GM23338 (cell line): ENCODE measurements around the gene SLC9A9. TPM values are rescaled to one million over a fixed set of nuclear protein-coding genes. Genes with fewer than 3 reads are reported as not detected.

Source experiments
- ATAC-seq: fragments of 200-7000 bp; cut with Tn5 transposase; 3 replicates; pipeline ENCODE4 v1.9.1; 2020
- DNase-seq: peaks from one replicate; pipeline ENCODE4 v3.0.0-alpha.2; 2015; ENCODE audit warnings: low spot score
- H2AFZ ChIP-seq: fragments of 200-600 bp; sonication (generic); 2 replicates; pipeline ENCODE4 v1.8.0; 2016; ENCODE audit warnings: antibody characterized with exemption, mild to moderate bottlenecking, moderate library complexity
- H3F3A ChIP-seq: fragments of 200-600 bp; sonication (generic); replicated peaks from 2 replicates; pipeline ENCODE4 v1.8.0; 2017; ENCODE audit warnings: antibody characterized with exemption, mixed run types, low read depth
- H3K27ac ChIP-seq: fragments of 200-600 bp; sonication (generic); 2 replicates; pipeline ENCODE4 v1.6.1; 2016; ENCODE audit warnings: low read depth
- H3K27me3 ChIP-seq: fragments of 200-600 bp; sonication (generic); 2 replicates; pipeline ENCODE4 v1.8.0; 2016; ENCODE audit warnings: mild to moderate bottlenecking, mixed run types, moderate library complexity; ENCODE audit not compliant: insufficient read depth
- H3K36me3 ChIP-seq: fragments of 200-600 bp; sonication (generic); 2 replicates; pipeline ENCODE4 v1.8.0; 2016; ENCODE audit warnings: mild to moderate bottlenecking; ENCODE audit not compliant: insufficient read depth
- H3K4me1 ChIP-seq: fragments of 200-600 bp; sonication (generic); 2 replicates; pipeline ENCODE4 v1.8.0; 2016; ENCODE audit warnings: mild to moderate bottlenecking, moderate library complexity; ENCODE audit not compliant: insufficient read depth
- H3K4me2 ChIP-seq: fragments of 200-600 bp; sonication (generic); 2 replicates; pipeline ENCODE4 v1.7.1; 2017; ENCODE audit warnings: mixed run types
- H3K4me3 ChIP-seq: fragments of 200-600 bp; sonication (generic); 2 replicates; pipeline ENCODE4 v1.6.1; 2016; ENCODE audit warnings: mixed run types
- H3K79me2 ChIP-seq: fragments of 200-600 bp; sonication (generic); replicated peaks from 2 replicates; pipeline ENCODE4 v1.8.0; 2017; ENCODE audit warnings: mild to moderate bottlenecking; ENCODE audit not compliant: insufficient read depth
- H3K9me2 ChIP-seq: fragments of 200-600 bp; sonication (generic); 2 replicates; pipeline ENCODE4 v1.8.0; 2017; ENCODE audit not compliant: insufficient read depth
- H4K20me1 ChIP-seq: fragments of 200-600 bp; sonication (generic); replicated peaks from 2 replicates; pipeline ENCODE4 v1.8.0; 2017; ENCODE audit warnings: mild to moderate bottlenecking; ENCODE audit not compliant: insufficient read depth
- H3K27ac Mint-ChIP-seq: 2 replicates; pipeline ENCODE4 v1.8.0; 2020; ENCODE audit warnings: inconsistent platforms, mild to moderate bottlenecking, moderate library complexity, mixed read lengths
- H3K27me3 Mint-ChIP-seq: 3 replicates; pipeline ENCODE4 v1.8.0; 2022; ENCODE audit warnings: low read depth, mild to moderate bottlenecking, moderate library complexity, mixed read lengths, inconsistent platforms; ENCODE audit not compliant: insufficient read depth, poor library complexity
- H3K36me3 Mint-ChIP-seq: 3 replicates; pipeline ENCODE4 v1.8.0; 2021; ENCODE audit warnings: low read depth, mild to moderate bottlenecking, inconsistent platforms, moderate library complexity, mixed read lengths
- H3K4me1 Mint-ChIP-seq: 3 replicates; pipeline ENCODE4 v1.8.0; 2020; ENCODE audit warnings: mild to moderate bottlenecking, inconsistent platforms, mixed read lengths
- H3K4me3 Mint-ChIP-seq: 3 replicates; pipeline ENCODE4 v1.8.0; 2021; ENCODE audit warnings: moderate library complexity, mild to moderate bottlenecking, inconsistent platforms, mixed read lengths
- H3K9me3 Mint-ChIP-seq: 3 replicates; pipeline ENCODE4 v1.8.0; 2020; ENCODE audit warnings: moderate library complexity, mild to moderate bottlenecking, inconsistent platforms, mixed read lengths
- CREB1 ChIP-seq: fragments of 250-450 bp; sonication (Bioruptor Pico); IDR thresholded peaks from 2 replicates; pipeline ENCODE4 v1.5.0; 2020; ENCODE audit warnings: low read depth, mild to moderate bottlenecking, moderate library complexity
- CTCF ChIP-seq, 2 experiments: fragments of 200-600 bp in 1 of 2; sonication (generic) in 1 of 2; conservative IDR thresholded peaks; 2 replicates each; pipeline versions ENCODE4 v1.5.1 to v1.6.1; 2016 to 2017; ENCODE audit warnings: antibody characterized with exemption in 2 of 2, low read depth in 2 of 2, mild to moderate bottlenecking in 2 of 2, moderate library complexity in 1 of 2
- ETS1 ChIP-seq: IDR thresholded peaks from 2 replicates; pipeline ENCODE4 v1.6.1; 2016; ENCODE audit warnings: antibody characterized with exemption
- EZH2 ChIP-seq: fragments of 200-600 bp; sonication (generic); IDR thresholded peaks from one replicate; pipeline ENCODE4 v1.8.0; 2017; ENCODE audit warnings: antibody characterized with exemption, mild to moderate bottlenecking, low read depth; ENCODE audit not compliant: unreplicated experiment
- EZH2phosphoT487 ChIP-seq: fragments of 200-600 bp; sonication (generic); IDR thresholded peaks from one replicate; pipeline ENCODE4 v1.8.1; 2018; ENCODE audit warnings: antibody characterized with exemption; ENCODE audit not compliant: unreplicated experiment
- NANOG ChIP-seq: IDR thresholded peaks from 2 replicates; pipeline ENCODE4 v1.6.1; 2016; ENCODE audit warnings: antibody characterized with exemption, borderline replicate concordance
- POLR2AphosphoS5 ChIP-seq: IDR thresholded peaks from 2 replicates; pipeline ENCODE4 v1.6.1; 2016; ENCODE audit warnings: antibody characterized with exemption, low read depth
- ZNF331 ChIP-seq: fragments of 250-450 bp; sonication (Bioruptor Pico); IDR thresholded peaks from 2 replicates; pipeline ENCODE4 v1.5.0; 2020; ENCODE audit warnings: low read depth, mild to moderate bottlenecking, moderate library complexity
- ZNF462 ChIP-seq: fragments of 250-450 bp; sonication (Bioruptor Pico); IDR thresholded peaks from 2 replicates; pipeline ENCODE4 v1.5.0; 2020; ENCODE audit warnings: mild to moderate bottlenecking, moderate library complexity
- polyA plus RNA-seq: library from polyadenylated mRNA; unstranded; fragments of >200 nt; fragmentation: Nextera tagmentation; extraction: Ambion mirVana; gene quantifications from 2 replicates; pipeline ENCODE4 v1.2.1, GENCODE V29; 2016
- total RNA-seq: library from RNA; depleted of rRNA; stranded (reverse); fragments of >200 nt; shearing (Covaris generic); gene quantifications from 2 replicates; pipeline ENCODE4 v1.2.3, GENCODE V29; 2014

The SLC9A9 gene
- total and polyA plus RNA-seq, 2 experiments from 2014 or later: 1.3 to 1.6 TPM

- no peak for TF ChIP-seq ZNF462 (CRISPR knock-in tag)
Measured at GRCh38 chr3:143643905-143644304, 204.4 kb downstream of the SLC9A9 start (continued).

- ATAC-seq (no peak), DNase-seq (no peak)
- H3K27ac ChIP-seq: no peak overlapping the region
- no peaks in the 10 kb centered on the region for H3F3A ChIP-seq
- H4K20me1 ChIP-seq: no peaks in the 10 kb centered on the region
- H2AFZ ChIP-seq: no peak overlapping the region
- H3K36me3 Mint-ChIP-seq: no peaks in the 10 kb centered on the region
- no peak overlapping the region for H3K4me3 ChIP-seq
- H3K27me3 Mint-ChIP-seq: no peaks in the 10 kb centered on the region
- peaks cover 3% of the 10 kb centered on the region; the same call in 2 of the 3 replicates for H3K4me1 Mint-ChIP-seq
- H3K27me3 ChIP-seq: no peaks in the 10 kb centered on the region
- no peaks in the 10 kb centered on the region for H3K79me2 ChIP-seq
- H3K36me3 ChIP-seq: no peaks in the 10 kb centered on the region
- no peaks in the 10 kb centered on the region for H3K4me1 ChIP-seq
- H3K9me2 ChIP-seq: no peaks in the 10 kb centered on the region; the same call in 1 of the 2 replicates
- no peak overlapping the region for H3K4me2 ChIP-seq
- H3K9me3 Mint-ChIP-seq: peaks cover 3% of the 10 kb centered on the region; the same call in 1 of the 3 replicates
- no peak overlapping the region for H3K4me3 Mint-ChIP-seq
- H3K27ac Mint-ChIP-seq: no peak overlapping the region
- no peak for TF ChIP-seq CTCF (conservative IDR thresholded peaks at IDR 0.05; ENCODE audit: low read depth in 2 of 2)
- no peak for TF ChIP-seq CREB1 (CRISPR knock-in tag)
- no peak for TF ChIP-seq POLR2AphosphoS5
- TF ChIP-seq EZH2phosphoT487: no peak
- no peak for TF ChIP-seq ETS1
- no peak for TF ChIP-seq ZNF331 (CRISPR knock-in tag)
- no peak for TF ChIP-seq NANOG
- TF ChIP-seq EZH2: no peak
Measured at GRCh38 chr3:143640774-143641173, 207.5 kb downstream of the SLC9A9 start.
